ENCODE data around the gene PTPRF.

Gene PTPRF

DNA sequence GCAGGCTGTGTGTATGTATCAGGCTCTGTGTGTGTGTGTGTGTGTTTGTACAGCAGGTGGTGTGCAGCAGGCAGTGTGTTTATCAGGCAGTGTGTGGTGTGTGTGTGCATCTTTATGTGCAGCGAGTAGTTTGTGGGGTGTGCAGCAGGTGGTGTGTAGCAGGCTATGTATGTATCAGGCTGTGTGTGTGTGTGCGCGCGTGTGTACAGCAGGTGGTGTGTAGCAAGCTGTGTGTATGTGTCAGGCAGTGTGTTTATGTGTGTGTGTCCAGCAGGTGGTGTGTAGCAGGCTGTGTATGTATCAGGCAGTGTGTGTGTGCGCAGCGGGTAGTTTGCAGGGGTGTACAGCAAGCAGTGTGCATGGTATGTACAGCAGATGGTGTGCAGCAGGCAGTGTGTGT is 29.0 kb downstream of the PTPRF start:
- no peak overlapping the region for H3K27ac ChIP-seq
- TF ChIP-seq, protein P1, sequence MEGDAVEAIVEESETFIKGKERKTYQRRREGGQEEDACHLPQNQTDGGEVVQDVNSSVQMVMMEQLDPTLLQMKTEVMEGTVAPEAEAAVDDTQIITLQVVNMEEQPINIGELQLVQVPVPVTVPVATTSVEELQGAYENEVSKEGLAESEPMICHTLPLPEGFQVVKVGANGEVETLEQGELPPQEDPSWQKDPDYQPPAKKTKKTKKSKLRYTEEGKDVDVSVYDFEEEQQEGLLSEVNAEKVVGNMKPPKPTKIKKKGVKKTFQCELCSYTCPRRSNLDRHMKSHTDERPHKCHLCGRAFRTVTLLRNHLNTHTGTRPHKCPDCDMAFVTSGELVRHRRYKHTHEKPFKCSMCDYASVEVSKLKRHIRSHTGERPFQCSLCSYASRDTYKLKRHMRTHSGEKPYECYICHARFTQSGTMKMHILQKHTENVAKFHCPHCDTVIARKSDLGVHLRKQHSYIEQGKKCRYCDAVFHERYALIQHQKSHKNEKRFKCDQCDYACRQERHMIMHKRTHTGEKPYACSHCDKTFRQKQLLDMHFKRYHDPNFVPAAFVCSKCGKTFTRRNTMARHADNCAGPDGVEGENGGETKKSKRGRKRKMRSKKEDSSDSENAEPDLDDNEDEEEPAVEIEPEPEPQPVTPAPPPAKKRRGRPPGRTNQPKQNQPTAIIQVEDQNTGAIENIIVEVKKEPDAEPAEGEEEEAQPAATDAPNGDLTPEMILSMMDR (conservative IDR thresholded peaks at IDR 0.05): no peak

DNA sequence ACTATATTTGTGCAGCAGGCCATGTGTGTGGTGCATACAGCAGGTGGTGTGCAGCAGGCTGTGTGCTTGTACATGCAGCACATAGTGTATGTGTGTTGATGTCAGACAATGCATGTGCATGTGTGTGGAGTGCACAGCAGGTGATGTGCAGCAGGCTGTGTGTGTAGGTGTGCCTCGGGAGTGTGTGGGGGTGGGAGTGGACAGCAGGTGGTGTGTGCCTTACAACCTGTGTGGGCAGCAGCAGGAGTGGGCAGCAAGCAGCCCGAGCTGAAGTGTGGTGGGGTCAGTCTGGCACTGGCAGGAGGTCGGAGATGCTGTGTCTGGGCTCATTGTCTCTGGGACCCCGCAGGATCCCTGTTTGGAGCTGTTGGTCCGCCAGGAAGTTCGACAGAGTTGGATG is 29.6 kb downstream of the PTPRF start:
- TF ChIP-seq, protein P1 (conservative IDR thresholded peaks at IDR 0.05): no peak

DNA sequence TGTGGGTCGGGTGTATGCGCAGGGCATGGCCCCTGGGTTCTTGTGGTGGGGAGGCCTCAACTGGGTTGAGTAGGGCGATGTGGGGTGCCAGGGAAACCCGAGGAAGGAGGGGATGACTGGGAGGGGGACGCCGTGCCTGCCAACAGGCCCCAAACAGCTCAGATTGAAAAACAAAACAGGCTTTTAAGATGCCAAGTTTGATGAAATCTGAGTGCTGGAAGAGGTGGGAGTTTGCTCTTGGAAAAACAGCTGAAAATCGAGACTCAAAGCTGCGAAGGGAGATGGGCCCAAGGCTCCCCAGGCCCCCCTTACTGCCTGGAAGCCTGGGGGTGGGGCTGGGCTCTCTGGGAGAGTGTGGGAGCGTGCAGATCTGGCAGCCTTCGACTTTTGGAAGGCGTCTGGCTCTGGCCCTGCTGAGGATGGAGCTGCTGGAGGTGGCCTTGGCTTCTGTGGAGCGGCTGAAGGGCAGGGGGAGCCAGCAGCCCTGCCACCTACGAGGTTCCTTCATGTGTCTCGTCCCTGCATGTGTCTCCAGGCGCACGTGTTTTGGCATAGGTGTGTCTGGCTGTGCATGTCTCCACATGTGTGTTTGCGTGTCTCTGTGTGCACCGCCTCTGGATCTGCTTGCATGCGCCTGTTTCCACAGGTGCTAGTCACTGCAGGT is 33.3 kb downstream of the PTPRF start:
- H3K27ac ChIP-seq: no peak overlapping the region

More for the DNA sequence above, 29.6 kb downstream of the PTPRF start:
- H3K27ac ChIP-seq: no peak overlapping the region

DNA sequence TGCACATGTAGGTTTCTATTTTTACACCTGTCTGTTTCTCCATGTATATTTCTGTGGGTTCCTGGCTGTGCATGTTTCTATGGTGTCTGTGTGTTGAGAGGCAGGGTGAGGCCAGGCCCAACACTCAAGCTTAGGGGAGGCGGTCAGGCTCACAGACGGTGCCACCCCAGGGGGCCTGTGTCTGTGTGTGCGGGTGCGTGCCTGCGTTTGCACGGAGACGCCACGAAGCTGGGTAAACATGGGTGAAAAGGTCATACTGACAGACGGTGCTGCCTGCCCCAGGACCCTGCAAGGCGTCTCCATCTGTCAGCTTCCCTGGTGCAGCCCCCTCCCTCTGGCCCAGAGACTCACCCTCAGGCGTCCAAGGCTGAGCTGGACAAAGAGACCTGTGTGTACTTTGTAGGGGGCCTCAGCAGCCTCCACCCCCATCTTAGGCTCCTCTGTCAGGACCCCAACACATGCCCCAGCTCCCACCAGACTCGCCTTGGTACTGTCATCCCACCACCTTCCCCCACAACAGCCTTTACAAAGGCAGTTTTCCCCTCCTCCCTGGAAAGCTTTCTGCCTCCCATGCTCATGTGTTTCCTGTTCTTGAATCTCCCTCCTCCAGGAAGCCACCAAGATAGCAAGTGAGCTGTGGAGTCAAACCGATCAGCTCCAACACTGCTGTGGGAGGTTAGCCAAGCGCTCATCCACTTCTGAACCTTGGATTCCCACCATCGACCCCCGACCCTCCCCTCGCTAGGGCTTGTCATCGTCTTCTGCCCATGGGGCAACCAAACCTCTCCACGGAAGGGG is 34.1 kb downstream of the PTPRF start:
- H3K27ac ChIP-seq: no peak overlapping the region
- TF ChIP-seq, protein P1 (conservative IDR thresholded peaks at IDR 0.05): no peak

More for the DNA sequence above, 33.3 kb downstream of the PTPRF start:
- TF ChIP-seq, protein P1 (conservative IDR thresholded peaks at IDR 0.05): no peak

DNA sequence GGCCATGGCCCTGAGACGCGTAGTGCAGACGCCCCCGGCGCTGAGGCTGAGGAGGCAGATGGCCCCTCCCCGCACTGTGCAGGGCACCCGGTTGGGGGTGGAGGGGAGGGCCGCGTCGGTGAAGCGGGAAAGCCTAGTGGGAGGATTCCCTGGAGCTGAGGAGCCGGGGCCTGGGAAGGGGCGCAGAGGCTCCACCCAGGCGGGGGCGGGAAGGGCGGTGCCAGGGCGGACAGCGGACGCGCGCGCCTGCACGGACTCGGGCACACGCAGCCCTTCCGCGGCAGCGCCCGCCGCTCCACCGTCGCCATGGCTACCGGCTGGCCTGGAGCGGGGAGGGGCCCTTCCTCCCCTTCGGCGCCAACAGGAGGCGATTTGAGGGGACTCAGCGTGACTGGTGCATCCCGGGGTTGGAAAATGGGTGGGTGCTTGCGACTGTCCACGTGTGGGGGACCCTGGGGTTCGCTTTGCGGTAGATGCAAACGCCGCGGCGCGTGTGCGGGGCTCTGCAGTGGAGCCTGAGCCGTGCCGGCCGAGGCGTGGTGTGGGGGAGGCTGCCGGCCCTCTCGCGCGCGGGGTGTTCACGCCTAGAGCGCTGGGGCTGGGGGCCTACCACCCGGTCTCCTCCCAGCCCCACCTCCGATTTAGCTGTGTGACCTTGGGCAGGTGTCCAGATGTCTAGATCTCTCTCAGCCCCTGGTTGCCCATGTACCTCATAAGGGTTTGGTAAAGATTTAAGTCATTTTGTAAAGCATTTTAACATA is 35.1 kb downstream of the PTPRF start:
- no peak overlapping the region for H3K27ac ChIP-seq
- TF ChIP-seq, protein P1 (conservative IDR thresholded peaks at IDR 0.05): no peak

DNA sequence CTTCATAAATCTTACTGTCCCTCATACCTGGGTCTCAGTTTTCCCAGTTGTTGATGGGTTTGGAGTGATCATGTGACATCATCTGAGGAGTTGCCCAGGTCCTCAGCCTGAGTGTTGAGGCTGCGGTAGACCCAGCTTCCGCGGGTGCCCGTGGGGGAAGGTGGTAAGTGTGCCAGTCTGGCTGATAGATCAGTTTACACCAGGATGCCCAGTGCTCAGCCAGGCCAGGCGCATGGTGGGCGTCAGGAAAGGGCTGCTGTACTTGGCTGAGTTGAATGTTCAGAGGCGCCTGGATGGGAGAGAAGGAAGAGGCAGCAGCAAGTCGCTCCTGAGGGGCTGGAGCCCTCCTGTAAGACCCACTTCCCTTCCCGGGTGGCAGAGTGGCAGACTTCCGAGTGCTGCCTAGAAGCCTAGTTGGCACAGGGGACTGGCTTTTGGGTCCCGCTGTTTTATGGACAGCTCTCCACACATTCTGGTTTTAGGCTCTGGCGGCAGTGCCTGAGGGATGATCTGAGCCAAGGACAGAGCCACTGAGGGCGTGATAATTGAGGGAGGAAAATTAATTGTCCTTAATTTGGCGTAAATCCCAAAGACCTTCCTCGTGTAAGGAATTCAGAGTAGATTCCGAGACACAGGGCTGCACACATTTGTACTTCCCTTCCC is 35.8 kb downstream of the PTPRF start:
- TF ChIP-seq, protein P1 (conservative IDR thresholded peaks at IDR 0.05): no peak
- H3K27ac ChIP-seq: no peak overlapping the region

Measured in VCaP (cell line).